Activated CD4-positive, alpha-beta T cell treated with anti-CD3 and anti-CD28 coated beads, Interleukin-2, Interleukin-6, amounts not matched to agents 100 ng/mL and 50 ng/mL, durations not matched to agents 16 hours and 8 hours (primary cell): ENCODE results near the gene SGPP1.
"Not testable (repeated sequence)": the region's sequence is repeated elsewhere in the genome, so short reads cannot be mapped to it uniquely, and the experiment has no call there.

ENCODE experiments used
- DNase-seq: peaks from one replicate; pipeline ENCODE4 v3.0.0-alpha.2; 2020

Gene SGPP1

GRCh38 chr14:63725786-63726460, 1.9 kb downstream of the SGPP1 start:
- DNase-seq = no peak

- no peak for DNase-seq
Observed at GRCh38 chr14:63717702-63718101, 10.2 kb downstream of the SGPP1 start.

GRCh38 chr14:63715360-63715759, 12.5 kb downstream of the SGPP1 start:
- no peak for DNase-seq

- no peak for DNase-seq
Observed at GRCh38 chr14:63713764-63714163, 14.1 kb downstream of the SGPP1 start.

- DNase-seq = peak; percentile 43
Observed at GRCh38 chr14:63713058-63713457, 14.8 kb downstream of the SGPP1 start.

- no peak for DNase-seq
Observed at GRCh38 chr14:63712123-63712522, 15.7 kb downstream of the SGPP1 start.

- DNase-seq = no peak
Observed at GRCh38 chr14:63710497-63710896, 17.4 kb downstream of the SGPP1 start.

- DNase-seq = no peak
Observed at GRCh38 chr14:63709589-63709988, 18.3 kb downstream of the SGPP1 start.

- no peak for DNase-seq
Observed at GRCh38 chr14:63707216-63707615, 20.6 kb downstream of the SGPP1 start.

- no peak for DNase-seq
Observed at GRCh38 chr14:63705561-63706070, 22.2 kb downstream of the SGPP1 start.

GRCh38 chr14:63702530-63702929, 25.3 kb downstream of the SGPP1 start:
- DNase-seq = not testable (repeated sequence)

GRCh38 chr14:63701606-63702299, 26.1 kb downstream of the SGPP1 start:
- no peak for DNase-seq

GRCh38 chr14:63692310-63693020, 35.4 kb downstream of the SGPP1 start:
- no peak for DNase-seq

GRCh38 chr14:63689132-63689531, 38.7 kb downstream of the SGPP1 start:
- no peak for DNase-seq

- no peak for DNase-seq
Observed at GRCh38 chr14:63686926-63687325, 40.9 kb downstream of the SGPP1 start.

GRCh38 chr14:63685401-63685800, 42.5 kb downstream of the SGPP1 start:
- no peak for DNase-seq

- no peak for DNase-seq
Observed at GRCh38 chr14:63682727-63683593, 44.9 kb downstream of the SGPP1 start.

GRCh38 chr14:63678536-63678935, 49.3 kb downstream of the SGPP1 start:
- DNase-seq = no peak

GRCh38 chr14:63677891-63678379, 49.9 kb downstream of the SGPP1 start:
- no peak for DNase-seq

- DNase-seq = no peak
Observed at GRCh38 chr14:63676615-63677014, 51.2 kb downstream of the SGPP1 start.

- no peak for DNase-seq
Observed at GRCh38 chr14:63673886-63674497, 53.9 kb downstream of the SGPP1 start.

- no peak for DNase-seq
Observed at GRCh38 chr14:63673255-63673654, 54.6 kb downstream of the SGPP1 start.
